Measurements from ENCODE around the gene CCND3.

Gene CCND3

GRCh38 chr6:41920921-41921711, 20.5 kb downstream of the CCND3 start, which contains the start of the genes BYSL and MED20:
Gene BYSL (plus strand): TSS chr6:41921499. CDS start chr6:41921563, 64 bp downstream.
Gene MED20 (minus strand): TSS chr6:41921139. CDS start chr6:41921018, 121 bp downstream.
- peak; percentile 95 for DNase-seq (ENCODE audit: low spot score)

GRCh38 chr6:41917528-41917927, 24.1 kb downstream of the CCND3 start:
- DNase-seq (ENCODE audit: low spot score): no peak

GRCh38 chr6:41914869-41915530, 26.6 kb downstream of the CCND3 start:
- no peak for DNase-seq (ENCODE audit: low spot score)

GRCh38 chr6:41914343-41914742, 27.3 kb downstream of the CCND3 start:
- DNase-seq (ENCODE audit: low spot score): no peak

- DNase-seq (ENCODE audit: low spot score): no peak
These were observed 31.9 kb downstream of the CCND3 start for GRCh38 chr6:41909727-41910126.

GRCh38 chr6:41901882-41902519, 39.6 kb downstream of the CCND3 start:
- no peak for DNase-seq (ENCODE audit: low spot score)

- DNase-seq (ENCODE audit: low spot score): no peak
These were observed 40.7 kb downstream of the CCND3 start for GRCh38 chr6:41900861-41901260.

GRCh38 chr6:41896281-41896680, 45.3 kb downstream of the CCND3 start:
- DNase-seq (ENCODE audit: low spot score): no peak

- DNase-seq (ENCODE audit: low spot score): peak; percentile 98
These were observed 46.0 kb downstream of the CCND3 start, which contains the start of gene USP49 for GRCh38 chr6:41895300-41896233. Gene USP49 (minus strand): TSS chr6:41895375. CDS start chr6:41806983, 88,392 bp downstream.

- DNase-seq (ENCODE audit: low spot score): no peak
These were observed 47.0 kb downstream of the CCND3 start for GRCh38 chr6:41894366-41895299.

- DNase-seq (ENCODE audit: low spot score): no peak
These were observed 48.6 kb downstream of the CCND3 start for GRCh38 chr6:41892921-41893564.

- peak; percentile 49 for DNase-seq (ENCODE audit: low spot score)
These were observed 54.3 kb downstream of the CCND3 start for GRCh38 chr6:41887331-41887751.

- DNase-seq (ENCODE audit: low spot score): no peak
These were observed 55.7 kb downstream of the CCND3 start for GRCh38 chr6:41885930-41886329.

GRCh38 chr6:41884957-41885356, 56.7 kb downstream of the CCND3 start:
- DNase-seq (ENCODE audit: low spot score): no peak
